ENCODE results near the gene KLF6. TPM values are rescaled to one million over a fixed set of nuclear protein-coding genes. Genes with fewer than 3 reads are reported as not detected.

Gene KLF6
- total RNA-seq, 1 donor from 2014 or later, result 319 TPM

DNA sequence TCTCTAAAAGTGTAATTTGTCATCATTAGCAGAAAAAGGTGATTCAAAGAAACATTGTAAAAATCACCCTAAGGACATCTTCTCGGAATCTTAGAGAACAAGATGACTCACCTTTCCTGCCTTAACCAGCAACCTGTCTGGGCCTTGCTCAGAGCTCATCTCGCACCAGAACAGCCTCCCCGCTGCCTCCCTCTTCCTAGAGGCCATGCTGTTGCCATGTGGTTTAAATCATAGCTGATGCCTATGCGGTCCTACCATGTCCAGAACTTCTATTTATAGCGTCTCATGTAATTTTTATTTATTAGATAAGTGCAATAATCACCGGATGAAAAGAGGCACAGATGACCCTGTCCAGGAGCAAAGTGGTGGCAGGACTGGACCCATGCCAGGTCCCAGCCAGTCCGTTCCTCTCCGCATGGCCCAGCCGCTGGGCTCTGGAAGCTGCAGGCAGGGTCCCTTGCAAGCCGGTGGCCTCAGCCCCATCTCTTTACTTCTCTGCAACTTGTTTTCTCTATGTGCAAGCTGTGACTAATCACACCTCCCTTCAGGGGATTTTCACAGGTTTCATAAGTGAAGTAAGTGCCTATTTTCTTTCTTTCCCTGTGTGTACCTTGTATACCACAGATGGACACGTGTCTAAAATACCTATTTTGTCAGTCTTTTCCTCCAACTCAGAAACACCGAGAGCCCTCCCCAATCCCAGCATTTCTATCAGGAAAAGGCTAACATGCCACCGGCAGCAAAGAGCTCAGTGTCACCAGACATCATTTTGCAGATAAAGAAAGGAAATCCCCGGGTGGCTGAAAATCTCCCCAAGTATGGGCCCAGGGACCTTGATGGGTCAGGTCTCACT, 27.1 kb downstream of the KLF6 start:
- Histone ChIP-seq H3K27me3 (ENCODE audit: insufficient read depth, low read length) (no peaks in the 10 kb centered on the region), H3K27ac (ENCODE audit: low read depth, low read length) (no peak overlapping the region), H4K20me1 (ENCODE audit: insufficient read depth, low read length) (no peaks in the 10 kb centered on the region), H3K79me2 (ENCODE audit: insufficient read depth, low read length) (no peaks in the 10 kb centered on the region), H2AFZ (ENCODE audit: low read depth, low read length) (no peak overlapping the region), H3K36me3 (ENCODE audit: insufficient read depth, low read length) (no peaks in the 10 kb centered on the region), H3K4me3 (ENCODE audit: insufficient read depth, low read depth, low read length) (no peak overlapping the region), H3K4me2 (ENCODE audit: low read length) (no peak overlapping the region), H3K9me3 (ENCODE audit: insufficient read depth, low read depth, low read length) (no peaks in the 10 kb centered on the region), H3K4me1 (ENCODE audit: insufficient read depth, low read length) (peaks cover 31% of the 10 kb centered on the region), H3K9ac (ENCODE audit: low read length) (no peak overlapping the region)
- H3K9me3 Mint-ChIP-seq (ENCODE audit: unreplicated experiment), result no peaks in the 10 kb centered on the region
- peak overlapping the region; percentile 9 for H3K27ac Mint-ChIP-seq (ENCODE audit: unreplicated experiment)
- H3K4me3 Mint-ChIP-seq (ENCODE audit: unreplicated experiment), result no peak overlapping the region
- H3K27me3 Mint-ChIP-seq (ENCODE audit: low read depth, unreplicated experiment), result no peaks in the 10 kb centered on the region
- no peak for TF ChIP-seq EZH2 (IDR thresholded peaks at IDR 0.05; ENCODE audit: insufficient read depth, low read length)
- TF ChIP-seq, protein P1, sequence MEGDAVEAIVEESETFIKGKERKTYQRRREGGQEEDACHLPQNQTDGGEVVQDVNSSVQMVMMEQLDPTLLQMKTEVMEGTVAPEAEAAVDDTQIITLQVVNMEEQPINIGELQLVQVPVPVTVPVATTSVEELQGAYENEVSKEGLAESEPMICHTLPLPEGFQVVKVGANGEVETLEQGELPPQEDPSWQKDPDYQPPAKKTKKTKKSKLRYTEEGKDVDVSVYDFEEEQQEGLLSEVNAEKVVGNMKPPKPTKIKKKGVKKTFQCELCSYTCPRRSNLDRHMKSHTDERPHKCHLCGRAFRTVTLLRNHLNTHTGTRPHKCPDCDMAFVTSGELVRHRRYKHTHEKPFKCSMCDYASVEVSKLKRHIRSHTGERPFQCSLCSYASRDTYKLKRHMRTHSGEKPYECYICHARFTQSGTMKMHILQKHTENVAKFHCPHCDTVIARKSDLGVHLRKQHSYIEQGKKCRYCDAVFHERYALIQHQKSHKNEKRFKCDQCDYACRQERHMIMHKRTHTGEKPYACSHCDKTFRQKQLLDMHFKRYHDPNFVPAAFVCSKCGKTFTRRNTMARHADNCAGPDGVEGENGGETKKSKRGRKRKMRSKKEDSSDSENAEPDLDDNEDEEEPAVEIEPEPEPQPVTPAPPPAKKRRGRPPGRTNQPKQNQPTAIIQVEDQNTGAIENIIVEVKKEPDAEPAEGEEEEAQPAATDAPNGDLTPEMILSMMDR (IDR thresholded peaks at IDR 0.05; ENCODE audit: insufficient read depth, low read depth, low read length), result no peak
- peaks cover 48% of the 10 kb centered on the region for H3K4me1 Mint-ChIP-seq (ENCODE audit: low read depth, unreplicated experiment)
- no peak for FAIRE-seq
- DNase-seq (ENCODE audit: low read depth), result no peak
- no peaks in the 10 kb centered on the region for H3K36me3 Mint-ChIP-seq (ENCODE audit: low read depth, unreplicated experiment)

DNA sequence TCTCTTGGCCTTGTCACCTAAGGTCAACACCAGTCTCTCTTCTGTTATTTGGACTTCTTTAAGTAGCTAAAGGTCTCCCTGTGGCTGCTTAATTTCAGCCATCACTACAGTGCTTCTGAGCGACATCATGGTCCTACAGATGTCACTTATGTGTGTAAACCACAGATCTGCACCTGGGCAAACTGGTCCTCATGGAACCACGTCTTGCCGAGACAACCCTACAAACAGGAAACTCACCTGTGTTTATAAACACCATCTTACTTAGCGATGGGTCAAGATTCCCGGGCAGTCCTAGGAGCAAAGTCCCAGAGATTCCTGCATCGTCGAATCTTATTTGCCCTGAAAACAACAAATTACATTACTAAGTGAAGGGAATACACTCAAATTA, 27.8 kb downstream of the KLF6 start:
- Histone ChIP-seq H3K9me3 (ENCODE audit: insufficient read depth, low read depth, low read length) (no peaks in the 10 kb centered on the region), H2AFZ (ENCODE audit: low read depth, low read length) (no peak overlapping the region), H4K20me1 (ENCODE audit: insufficient read depth, low read length) (no peaks in the 10 kb centered on the region), H3K36me3 (ENCODE audit: insufficient read depth, low read length) (no peaks in the 10 kb centered on the region), H3K4me3 (ENCODE audit: insufficient read depth, low read depth, low read length) (no peak overlapping the region), H3K4me1 (ENCODE audit: insufficient read depth, low read length) (peaks cover 25% of the 10 kb centered on the region), H3K4me2 (ENCODE audit: low read length) (no peak overlapping the region), H3K79me2 (ENCODE audit: insufficient read depth, low read length) (no peaks in the 10 kb centered on the region), H3K9ac (ENCODE audit: low read length) (no peak overlapping the region), H3K27me3 (ENCODE audit: insufficient read depth, low read length) (no peaks in the 10 kb centered on the region), H3K27ac (ENCODE audit: low read depth, low read length) (no peak overlapping the region)
- FAIRE-seq (no peak), DNase-seq (ENCODE audit: low read depth) (no peak)
- Mint-ChIP-seq H3K36me3 (ENCODE audit: low read depth, unreplicated experiment) (no peaks in the 10 kb centered on the region), H3K4me3 (ENCODE audit: unreplicated experiment) (no peak overlapping the region), H3K9me3 (ENCODE audit: unreplicated experiment) (no peaks in the 10 kb centered on the region), H3K27ac (ENCODE audit: unreplicated experiment) (no peak overlapping the region), H3K27me3 (ENCODE audit: low read depth, unreplicated experiment) (no peaks in the 10 kb centered on the region), H3K4me1 (ENCODE audit: low read depth, unreplicated experiment) (peaks cover 42% of the 10 kb centered on the region)
- no peak for TF ChIP-seq EZH2 (IDR thresholded peaks at IDR 0.05; ENCODE audit: insufficient read depth, low read length)
- TF ChIP-seq, protein P1 (IDR thresholded peaks at IDR 0.05; ENCODE audit: insufficient read depth, low read depth, low read length), result no peak

DNA sequence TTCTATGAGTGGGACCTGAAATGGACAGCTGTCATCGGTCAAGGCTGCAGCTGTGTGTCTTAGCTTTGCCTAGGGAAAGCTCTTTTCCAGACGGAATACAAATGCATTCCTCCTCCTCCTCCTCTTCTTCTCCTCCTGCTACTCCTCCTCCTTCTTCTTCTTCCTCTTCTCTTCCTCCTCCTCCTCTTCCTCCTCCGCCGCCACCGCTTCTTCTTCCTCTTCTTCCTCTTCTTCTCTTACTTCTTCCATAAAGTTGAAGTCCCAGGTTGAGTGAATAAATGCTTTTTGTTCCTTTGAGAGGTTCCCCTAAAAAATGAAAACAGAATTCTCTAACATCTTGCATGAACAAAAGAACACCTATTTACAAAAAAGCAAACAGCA, 28.7 kb downstream of the KLF6 start:
- Mint-ChIP-seq H3K4me3 (ENCODE audit: unreplicated experiment) (no peak overlapping the region), H3K36me3 (ENCODE audit: low read depth, unreplicated experiment) (no peaks in the 10 kb centered on the region), H3K27me3 (ENCODE audit: low read depth, unreplicated experiment) (no peaks in the 10 kb centered on the region), H3K4me1 (ENCODE audit: low read depth, unreplicated experiment) (peaks cover 34% of the 10 kb centered on the region), H3K9me3 (ENCODE audit: unreplicated experiment) (no peaks in the 10 kb centered on the region), H3K27ac (ENCODE audit: unreplicated experiment) (no peak overlapping the region)
- Histone ChIP-seq H3K4me3 (ENCODE audit: insufficient read depth, low read depth, low read length) (no peak overlapping the region), H3K9ac (ENCODE audit: low read length) (no peak overlapping the region), H3K9me3 (ENCODE audit: insufficient read depth, low read depth, low read length) (no peaks in the 10 kb centered on the region), H4K20me1 (ENCODE audit: insufficient read depth, low read length) (no peaks in the 10 kb centered on the region), H3K79me2 (ENCODE audit: insufficient read depth, low read length) (no peaks in the 10 kb centered on the region), H3K4me1 (ENCODE audit: insufficient read depth, low read length) (peaks cover 16% of the 10 kb centered on the region), H3K27me3 (ENCODE audit: insufficient read depth, low read length) (no peaks in the 10 kb centered on the region), H2AFZ (ENCODE audit: low read depth, low read length) (no peak overlapping the region), H3K4me2 (ENCODE audit: low read length) (no peak overlapping the region), H3K27ac (ENCODE audit: low read depth, low read length) (no peak overlapping the region), H3K36me3 (ENCODE audit: insufficient read depth, low read length) (no peaks in the 10 kb centered on the region)
- DNase-seq (ENCODE audit: low read depth) (no peak), FAIRE-seq (no peak)
- TF ChIP-seq, protein P1 (IDR thresholded peaks at IDR 0.05; ENCODE audit: insufficient read depth, low read depth, low read length), result no peak
- TF ChIP-seq EZH2 (IDR thresholded peaks at IDR 0.05; ENCODE audit: insufficient read depth, low read length), result no peak

Measured in astrocyte (in vitro differentiated cells and primary cell).